HPDE6-E6E7 (cell line): ENCODE data around the gene FREM2.

Experiments
- DNase-seq: peaks from one replicate; pipeline ENCODE4 v3.0.0; 2011; ENCODE audit warnings: missing footprints; ENCODE audit errors: extremely low spot score

Gene FREM2

GRCh38 chr13:38898481-38898880 lies 211.6 kb downstream of the FREM2 start:
- DNase-seq = no peak

- DNase-seq = no peak
These were observed 212.7 kb downstream of the FREM2 start for GRCh38 chr13:38899571-38899970.

GRCh38 chr13:38900188-38900587 lies 213.3 kb downstream of the FREM2 start:
- DNase-seq = no peak

GRCh38 chr13:38902551-38902950 lies 215.7 kb downstream of the FREM2 start:
- DNase-seq = no peak

GRCh38 chr13:38905081-38905480 lies 218.2 kb downstream of the FREM2 start:
- DNase-seq = no peak

GRCh38 chr13:38905861-38906260 lies 219.0 kb downstream of the FREM2 start:
- peak; percentile 15 for DNase-seq

- DNase-seq = no peak
These were observed 221.7 kb downstream of the FREM2 start for GRCh38 chr13:38908574-38908973.

- DNase-seq = no peak
These were observed 227.2 kb downstream of the FREM2 start for GRCh38 chr13:38914070-38914469.

GRCh38 chr13:38921081-38921480 lies 234.2 kb downstream of the FREM2 start:
- DNase-seq = no peak

- DNase-seq = no peak
These were observed 235.3 kb downstream of the FREM2 start for GRCh38 chr13:38922170-38922569.

- DNase-seq = no peak
These were observed 246.9 kb downstream of the FREM2 start for GRCh38 chr13:38933786-38934185.
